GM12878 (cell line): ENCODE results near the gene EDC3. TPM values are rescaled to one million over a fixed set of nuclear protein-coding genes. Genes with fewer than 3 reads are reported as not detected.
A peak's percentile ranks its signal among the peaks of the same experiment; 100 is the strongest.

Experiments used
- ATAC-seq: fragments of 200-7000 bp; cut with Tn5 transposase; 3 replicates; pipeline ENCODE4 v1.9.1; 2020; ENCODE audit warnings: mild to moderate bottlenecking, moderate library complexity
- BruUV-seq: library from RNA; stranded (reverse); fragments of 400-500 nt; replicated peaks from 2 replicates; lab custom pipeline; 2021; lab: Mats Ljungman, UMichigan
- CTCF ChIA-PET: fragments of 300-600 bp; sonication (Branson Sonifier 250); formaldehyde crosslinking; extraction: SDS; loops from one replicate; lab custom pipeline; 2021; ENCODE audit warnings: inconsistent platforms; lab: Yijun Ruan, JAX
- POLR2A ChIA-PET: fragments of 350-600 bp; formaldehyde crosslinking; extraction: SDS; loops from one replicate; lab custom pipeline; 2021; ENCODE audit warnings: inconsistent platforms; lab: Charles Lee
- RAD21 ChIA-PET: fragments of 300-600 bp; sonication (Branson Sonifier 250); formaldehyde crosslinking; loops from one replicate; lab custom pipeline; 2023; ENCODE audit warnings: antibody characterized with exemption; ENCODE audit not compliant: unreplicated experiment; lab: Charles Lee
- SMC1A ChIA-PET: fragments of 300-600 bp; sonication (Branson Sonifier 250); formaldehyde crosslinking; loops from one replicate; lab custom pipeline; 2023; ENCODE audit not compliant: unreplicated experiment, uncharacterized antibody; lab: Charles Lee
- DNase-seq: peaks from one replicate; pipeline ENCODE4 v3.0.0-alpha.2; 2011; ENCODE audit warnings: low read depth, low spot score
- FAIRE-seq: peaks from 3 replicates; lab custom pipeline; 2011; peaks lifted over from hg19 to GRCh38; lab: Jason Lieb, UNC
- H2AFZ ChIP-seq: 2 replicates; pipeline ENCODE4 v1.6.0; 2011; ENCODE audit warnings: low read depth, low read length, control low read depth; ENCODE audit not compliant: control insufficient read depth
- H3K27ac ChIP-seq: 2 replicates; pipeline ENCODE4 v1.5.1; 2011; ENCODE audit warnings: control low read depth; ENCODE audit not compliant: control insufficient read depth, insufficient read depth
- H3K27me3 ChIP-seq, 2 experiments: replicated peaks in 1 of 2; 2 replicates each; pipeline versions ENCODE4 v1.6.0 to v1.6.1; 2011; ENCODE audit warnings: low read length in 1 of 2; ENCODE audit not compliant: control insufficient read depth in 2 of 2, insufficient read depth in 2 of 2
- H3K36me3 ChIP-seq, 2 experiments: 2 replicates each; pipeline ENCODE4 v1.5.1; 2011; ENCODE audit warnings: low read length in 1 of 2; ENCODE audit not compliant: control insufficient read depth in 2 of 2, insufficient read depth in 2 of 2
- H3K4me1 ChIP-seq: 2 replicates; pipeline ENCODE4 v1.6.1; 2011; ENCODE audit warnings: mild to moderate bottlenecking, low read length, moderate library complexity, mixed read lengths; ENCODE audit not compliant: control insufficient read depth, insufficient read depth
- H3K4me2 ChIP-seq: 2 replicates; pipeline ENCODE4 v1.6.0; 2011; ENCODE audit warnings: control low read depth; ENCODE audit not compliant: control insufficient read depth, insufficient read depth
- H3K4me3 ChIP-seq: fragments of 200-600 bp; sonication (generic); 2 replicates; pipeline ENCODE4 v1.5.1; 2016
- H3K79me2 ChIP-seq: 2 replicates; pipeline ENCODE4 v1.6.0; 2011; ENCODE audit warnings: low read length; ENCODE audit not compliant: control insufficient read depth, insufficient read depth
- H3K9ac ChIP-seq: 2 replicates; pipeline ENCODE4 v1.8.0; 2011; ENCODE audit warnings: low read length, control low read depth, mixed read lengths; ENCODE audit not compliant: control insufficient read depth, insufficient read depth
- H3K9me3 ChIP-seq: replicated peaks from 3 replicates; pipeline ENCODE4 v1.5.1; 2011; ENCODE audit warnings: mild to moderate bottlenecking, low read length; ENCODE audit not compliant: control insufficient read depth, insufficient read depth
- H4K20me1 ChIP-seq: 2 replicates; pipeline ENCODE4 v1.6.0; 2011; ENCODE audit not compliant: control insufficient read depth, insufficient read depth
- CBX5 ChIP-seq: sonication (generic); IDR thresholded peaks from 2 replicates; pipeline ENCODE4 v1.6.1; 2016; ENCODE audit warnings: low read depth, moderate library complexity, mild to moderate bottlenecking, inconsistent platforms
- CEBPB ChIP-seq, 2 experiments: fragments of 150-350 bp in 1 of 2; IDR thresholded peaks; 2 replicates each; pipeline ENCODE4 v1.6.1; 2012 to 2014; ENCODE audit warnings: low read depth in 2 of 2, low read length in 2 of 2, borderline replicate concordance in 1 of 2, inconsistent platforms in 1 of 2
- CHD4 ChIP-seq: fragments of 200-600 bp; sonication (generic); IDR thresholded peaks from 2 replicates; pipeline ENCODE4 v1.6.1; 2016; ENCODE audit warnings: mild to moderate bottlenecking
- EP300 ChIP-seq, 2 experiments: fragments of 150-350 bp in 1 of 2; IDR thresholded peaks; 2 replicates each; pipeline ENCODE4 v1.6.1; 2011 to 2012; ENCODE audit warnings: low read depth in 2 of 2, low read length in 2 of 2, borderline replicate concordance in 1 of 2, improper control_type of control experiment in 1 of 2, inconsistent platforms in 1 of 2; ENCODE audit not compliant: control insufficient read depth in 1 of 2
- IRF3 ChIP-seq: fragments of 450-650 bp; IDR thresholded peaks from 2 replicates; pipeline ENCODE4 v1.6.1; 2014; ENCODE audit warnings: mild to moderate bottlenecking
- MEF2B ChIP-seq: fragments of 450-650 bp; IDR thresholded peaks from 2 replicates; pipeline ENCODE4 v1.6.1; 2018; ENCODE audit warnings: mild to moderate bottlenecking, moderate library complexity; ENCODE audit not compliant: partially characterized antibody, poor library complexity, severe bottlenecking
- MLLT1 ChIP-seq: fragments of 450-650 bp; IDR thresholded peaks from 2 replicates; pipeline ENCODE4 v1.6.1; 2016; ENCODE audit warnings: mild to moderate bottlenecking
- NFXL1 ChIP-seq: fragments of 450-650 bp; IDR thresholded peaks from 2 replicates; pipeline ENCODE4 v1.6.1; 2017; ENCODE audit warnings: antibody characterized with exemption, mild to moderate bottlenecking, borderline replicate concordance
- RAD21 ChIP-seq: IDR thresholded peaks from 2 replicates; pipeline ENCODE4 v1.6.1; 2011; ENCODE audit warnings: mild to moderate bottlenecking, low read depth, low read length, moderate library complexity; ENCODE audit not compliant: insufficient read depth
- RELA ChIP-seq: fragments of 450-650 bp; IDR thresholded peaks from 2 replicates; pipeline ENCODE4 v1.8.0; 2014; ENCODE audit warnings: borderline replicate concordance; ENCODE audit not compliant: partially characterized antibody
- TCF12 ChIP-seq: IDR thresholded peaks from 2 replicates; pipeline ENCODE4 v1.6.1; 2011; ENCODE audit warnings: low read depth, mild to moderate bottlenecking, low read length
- ZNF24 ChIP-seq: fragments of 450-650 bp; IDR thresholded peaks from 2 replicates; pipeline ENCODE4 v1.6.1; 2017; ENCODE audit warnings: antibody characterized with exemption, mild to moderate bottlenecking
- ZNF274 ChIP-seq: IDR thresholded peaks from one replicate; pipeline ENCODE4 v1.8.0; 2011; ENCODE audit not compliant: insufficient read length, insufficient read depth
- ZNF622 ChIP-seq: fragments of 450-650 bp; IDR thresholded peaks from 2 replicates; pipeline ENCODE4 v1.6.1; 2017; ENCODE audit warnings: mild to moderate bottlenecking, inconsistent platforms
- WGBS: methylation state at CpG from one replicate; pipeline ENCODE4 v1.1.6; 2016; ENCODE audit warnings: low lambda C conversion rate; ENCODE audit not compliant: insufficient replicate concordance, insufficient coverage; ENCODE audit errors: missing lambda C conversion rate; 5-methylcytosine and 5-hydroxymethylcytosine counted together
- in situ Hi-C: fragments of 300-500 bp; cut with MboI; formaldehyde crosslinking; loops from 9 replicates; pipeline ENCODE4 v1.14.3; 2018; ENCODE audit warnings: mixed read lengths
- intact Hi-C: fragments of 100-400 bp; cut with micrococcal nuclease; formaldehyde crosslinking; loops from one replicate; pipeline ENCODE4 v1.14.2; 2022; ENCODE audit not compliant: unreplicated experiment
- polyA plus RNA-seq, 11 experiments: library from polyadenylated mRNA; depleted of rRNA in 4 of 11; unstranded in 6 of 11; stranded (reverse) in 5 of 11; fragments of >200 nt; fragmentation: Nextera tagmentation in 4 of 11; fragmentation: Illumina TruSeq in 1 of 11; extraction: Ambion mirVana in 4 of 11; extraction: Trizol in 1 of 11; gene quantifications; 1 replicate in 1 of 11; 2 replicates in 10 of 11; pipeline versions ENCODE4 v1.2.1 to v1.2.3, GENCODE V29; 2011 to 2016; ENCODE audit warnings: inconsistent platforms in 2 of 11, missing spikeins in 2 of 11, low read depth in 1 of 11
- total RNA-seq, 4 experiments: library from RNA; depleted of rRNA in 3 of 4; stranded (reverse); fragments of >200 nt in 3 of 4; fragmentation: Illumina TruSeq in 1 of 4; extraction: Trizol in 1 of 4; gene quantifications; 2 replicates each; pipeline versions ENCODE4 v1.2.1 to v1.2.3, GENCODE V29; 2013 to 2021

EDC3 gene
- total and polyA plus RNA-seq, 10 of the 15 experiments (the other 5 are each of a cell fraction or from before 2014, with no cell fraction given), result 11.8 to 48.4 (median 35.3) TPM

- H3K36me3 ChIP-seq, result no peaks in the 10 kb centered on the region
- TF ChIP-seq CHD4, result no peak
- 0 out of 2 replicates have a peak, but pooled peaks have one; percentile 21 for TF ChIP-seq TCF12
- in situ Hi-C loops (no loop called here), intact Hi-C loops (no loop called here)
- H3K4me1 ChIP-seq, result peaks cover 5% of the 10 kb centered on the region; the same call in 1 of the 2 replicates
- POLR2A ChIA-PET, result no interaction called here
- no peak overlapping the region for H3K27ac ChIP-seq
- no TSS peak for BruUV-seq
- RAD21 ChIA-PET, result interaction anchor here (0.8 to 1.5 kb wide), 2 partner anchors 12 to 65 kb away, joined by 3 to 4 read pairs; no protein-coding TSS in a partner anchor
- no peak overlapping the region for H3K4me3 ChIP-seq
- H3K9ac ChIP-seq, result no peak overlapping the region
- peaks cover 6% of the 10 kb centered on the region for H3K79me2 ChIP-seq
- H2AFZ ChIP-seq, result no peak overlapping the region
- 63% methylated on average over 7 of the region's 7 CpGs for WGBS
- CTCF ChIA-PET, result interaction anchor here (0.5 to 18.5 kb wide), 3 partner anchors 25 to 147 kb away, joined by 3 to 206 read pairs (median 4); no protein-coding TSS in a partner anchor
- DNase-seq, result no peak
- H3K4me2 ChIP-seq, result no peak overlapping the region
- H3K9me3 ChIP-seq, result no peaks in the 10 kb centered on the region
- no peaks in the 10 kb centered on the region for H4K20me1 ChIP-seq
- no peak for FAIRE-seq
- no peak for ATAC-seq
- SMC1A ChIA-PET, result interaction anchor here (2.5 kb wide), 1 partner anchor 12 kb away, joined by 5 read pairs; no protein-coding TSS in a partner anchor
- no peaks in the 10 kb centered on the region; a peak in 1 of 4 replicates for H3K27me3 ChIP-seq
Observed at GRCh38 chr15:74610302-74610951, 85.4 kb downstream of the EDC3 start.

GRCh38 chr15:74609938-74610301 lies 85.9 kb downstream of the EDC3 start:
- intact Hi-C loops, result no loop called here
- TF ChIP-seq ZNF24 (no peak), CEBPB (IDR thresholded peaks at IDR 0.05; ENCODE audit: borderline replicate concordance in 1 of 2, low read depth in 2 of 2, low read length in 2 of 2) (no peak), RAD21 (no peak), ZNF274 (no peak), CBX5 (no peak), RELA (no peak), EP300 (IDR thresholded peaks at IDR 0.05; ENCODE audit: borderline replicate concordance in 1 of 2, control insufficient read depth in 1 of 2, low read depth in 2 of 2, low read length in 2 of 2) (no peak), MEF2B (no peak), MLLT1 (no peak), IRF3 (no peak), ZNF622 (no peak), NFXL1 (no peak)

More at GRCh38 chr15:74609938-74610301, 85.9 kb downstream of the EDC3 start:
- Histone ChIP-seq H3K4me3 (no peak overlapping the region), H3K4me1 (peaks cover 5% of the 10 kb centered on the region; the same call in 1 of the 2 replicates), H3K36me3 (no peaks in the 10 kb centered on the region), H2AFZ (no peak overlapping the region), H3K27ac (no peak overlapping the region), H3K27me3 (no peaks in the 10 kb centered on the region; a peak in 1 of 4 replicates), H3K79me2 (peaks cover 1% of the 10 kb centered on the region), H3K9ac (no peak overlapping the region), H4K20me1 (no peaks in the 10 kb centered on the region), H3K9me3 (no peaks in the 10 kb centered on the region), H3K4me2 (no peak overlapping the region)
- ChIA-PET CTCF (interaction anchor here (0.5 to 18.5 kb wide), 2 partner anchors 26 to 147 kb away, joined by 3 to 206 read pairs; no protein-coding TSS in a partner anchor), RAD21 (interaction anchor here (1.3 kb wide), 1 partner anchor 21 kb away, joined by 4 read pairs; no protein-coding TSS in a partner anchor), SMC1A (interaction anchor here (2.5 kb wide), 1 partner anchor 12 kb away, joined by 5 read pairs; no protein-coding TSS in a partner anchor), POLR2A (no interaction called here)
- BruUV-seq, result no TSS peak
- FAIRE-seq (no peak), ATAC-seq (no peak), DNase-seq (no peak)
- 45% methylated on average over 3 of the region's 3 CpGs for WGBS
- in situ Hi-C loops, result no loop called here
